PC-3 (cell line): ENCODE measurements around the gene PRDM13. TPM values are rescaled to one million over a fixed set of nuclear protein-coding genes. Genes with fewer than 3 reads are reported as not detected.

Experiments used
- ATAC-seq: fragments of 200-7000 bp; cut with Tn5 transposase; 2 replicates; pipeline ENCODE4 v1.9.1; 2020; ENCODE audit warnings: mild to moderate bottlenecking, moderate library complexity
- BruUV-seq: library from RNA; stranded (reverse); fragments of 400-500 nt; replicated peaks from 2 replicates; lab custom pipeline; 2021; lab: Mats Ljungman, UMichigan
- CTCF ChIA-PET: fragments of 300-600 bp; sonication (Branson Sonifier 250); formaldehyde crosslinking; loops from one replicate; lab custom pipeline; 2022; ENCODE audit warnings: antibody characterized with exemption; lab: Charles Lee
- POLR2A ChIA-PET: fragments of 300-600 bp; sonication (Branson Sonifier 250); formaldehyde crosslinking; loops from one replicate; lab custom pipeline; 2022; ENCODE audit warnings: antibody characterized with exemption; ENCODE audit not compliant: unreplicated experiment; lab: Charles Lee
- DNase-seq: peaks from one replicate; pipeline ENCODE4 v3.0.0-alpha.2; 2015
- H2AFZ ChIP-seq: fragments of 300-600 bp; sonication (generic); 2 replicates; pipeline ENCODE4 v1.6.0; 2016; ENCODE audit warnings: antibody characterized with exemption, low read length
- H3F3A ChIP-seq: fragments of 300-600 bp; sonication (generic); one replicate; pipeline ENCODE4 v1.6.0; 2017; ENCODE audit warnings: antibody characterized with exemption, low read length, control low read depth, mild to moderate bottlenecking; ENCODE audit not compliant: unreplicated experiment
- H3K27ac ChIP-seq: fragments of 300-600 bp; sonication (generic); 2 replicates; pipeline ENCODE4 v1.5.1; 2016; ENCODE audit warnings: mild to moderate bottlenecking, low read length
- H3K27me3 ChIP-seq: fragments of 300-600 bp; sonication (generic); 2 replicates; pipeline ENCODE4 v1.6.1; 2016; ENCODE audit warnings: low read length, mixed read lengths
- H3K36me3 ChIP-seq: fragments of 300-600 bp; sonication (generic); 2 replicates; pipeline ENCODE4 v1.6.1; 2016; ENCODE audit warnings: low read depth, mixed run types, low read length, mixed read lengths
- H3K4me1 ChIP-seq: fragments of 300-600 bp; sonication (generic); 2 replicates; pipeline ENCODE4 v1.5.1; 2016; ENCODE audit warnings: low read length; ENCODE audit not compliant: insufficient read depth
- H3K4me2 ChIP-seq: fragments of 300-600 bp; sonication (generic); 2 replicates; pipeline ENCODE4 v1.6.0; 2016; ENCODE audit warnings: low read length
- H3K4me3 ChIP-seq: fragments of 300-600 bp; sonication (generic); 2 replicates; pipeline ENCODE4 v1.5.1; 2016; ENCODE audit warnings: mild to moderate bottlenecking, low read length, mixed read lengths
- H3K79me2 ChIP-seq: fragments of 300-600 bp; sonication (generic); 2 replicates; pipeline ENCODE4 v1.6.1; 2017; ENCODE audit warnings: low read length, mixed read lengths
- H3K9ac ChIP-seq: fragments of 300-600 bp; sonication (generic); 2 replicates; pipeline ENCODE4 v1.6.0; 2016; ENCODE audit warnings: mild to moderate bottlenecking, low read length
- H3K9me2 ChIP-seq: fragments of 300-600 bp; sonication (generic); replicated peaks from 2 replicates; pipeline ENCODE4 v1.6.1; 2016; ENCODE audit warnings: mixed run types, low read length, mixed read lengths
- H3K9me3 ChIP-seq: fragments of 300-600 bp; sonication (generic); 2 replicates; pipeline ENCODE4 v1.6.1; 2016; ENCODE audit warnings: low read length, mixed read lengths
- H4K20me1 ChIP-seq: fragments of 300-600 bp; sonication (generic); 2 replicates; pipeline ENCODE4 v1.6.1; 2016; ENCODE audit warnings: low read length, mixed read lengths
- CTCF ChIP-seq: fragments of 300-600 bp; sonication (generic); conservative IDR thresholded peaks from 2 replicates; pipeline ENCODE4 v1.5.1; 2017; ENCODE audit warnings: antibody characterized with exemption, low read depth, mild to moderate bottlenecking, low read length
- EZH2 ChIP-seq: fragments of 300-600 bp; sonication (generic); IDR thresholded peaks from one replicate; pipeline ENCODE4 v1.6.1; 2017; ENCODE audit warnings: antibody characterized with exemption, mild to moderate bottlenecking, low read length; ENCODE audit not compliant: unreplicated experiment
- EZH2phosphoT487 ChIP-seq: fragments of 300-600 bp; sonication (generic); IDR thresholded peaks from 2 replicates; pipeline ENCODE4 v1.6.1; 2018; ENCODE audit warnings: mild to moderate bottlenecking, antibody characterized with exemption, low read length, borderline replicate concordance
- intact Hi-C: fragments of 100-400 bp; cut with micrococcal nuclease; formaldehyde crosslinking; loops from 2 replicates; pipeline ENCODE4 v1.9.0; 2023
- total RNA-seq: library from RNA; depleted of rRNA; stranded (reverse); fragments of >200 nt; gene quantifications from 2 replicates; pipeline ENCODE4 v1.2.3, GENCODE V29; 2014

The PRDM13 gene
- total RNA-seq, 1 experiment from 2014 or later, result not detected

GRCh38 chr6:99560668-99561067 is 46.0 kb upstream of the PRDM13 start:
- no peaks in the 10 kb centered on the region for H3F3A ChIP-seq
- no peak overlapping the region for H3K27ac ChIP-seq
- H3K36me3 ChIP-seq, result peaks cover 18% of the 10 kb centered on the region; the same call in 1 of the 2 replicates
- no peaks in the 10 kb centered on the region for H3K9me3 ChIP-seq
- H3K4me2 ChIP-seq, result no peak overlapping the region
- H3K79me2 ChIP-seq, result peaks cover 43% of the 10 kb centered on the region
- no peaks in the 10 kb centered on the region for H3K27me3 ChIP-seq
- TF ChIP-seq CTCF (no peak), EZH2 (no peak), EZH2phosphoT487 (no peak)
- DNase-seq (no peak), ATAC-seq (no peak)
- ChIA-PET CTCF (no interaction called here), POLR2A (interaction anchor here (0.7 kb wide), 1 partner anchor 15 kb away, joined by 3 read pairs; no protein-coding TSS in a partner anchor)
- peaks cover 8% of the 10 kb centered on the region; the same call in 1 of the 2 replicates for H3K4me1 ChIP-seq
- no peak overlapping the region for H2AFZ ChIP-seq
- no peaks in the 10 kb centered on the region for H3K9me2 ChIP-seq
- intact Hi-C loops, result loop anchor here (10.0 kb wide), 1 partner anchor 96 kb away; no protein-coding TSS in a partner anchor
- H4K20me1 ChIP-seq, result peaks cover 16% of the 10 kb centered on the region; the same call in 1 of the 2 replicates
- no TSS peak for BruUV-seq
- no peak overlapping the region for H3K4me3 ChIP-seq
- H3K9ac ChIP-seq, result no peak overlapping the region

GRCh38 chr6:99563056-99563723 is 43.4 kb upstream of the PRDM13 start:
- Histone ChIP-seq H3K27ac (no peak overlapping the region), H3K9me2 (no peaks in the 10 kb centered on the region), H3K36me3 (peaks cover 4% of the 10 kb centered on the region; the same call in 1 of the 2 replicates), H4K20me1 (peaks cover 37% of the 10 kb centered on the region), H3K4me3 (no peak overlapping the region), H2AFZ (no peak overlapping the region), H3K4me2 (no peak overlapping the region), H3K9me3 (no peaks in the 10 kb centered on the region), H3K9ac (no peak overlapping the region), H3K79me2 (peaks cover 68% of the 10 kb centered on the region), H3K27me3 (no peaks in the 10 kb centered on the region), H3F3A (no peaks in the 10 kb centered on the region), H3K4me1 (peaks cover 13% of the 10 kb centered on the region; the same call in 1 of the 2 replicates)
- intact Hi-C loops, result loop anchor here (10.0 kb wide), 1 partner anchor 98 kb away; no protein-coding TSS in a partner anchor
- ATAC-seq (no peak), DNase-seq (peak; percentile 28)
- no TSS peak for BruUV-seq
- TF ChIP-seq CTCF, result no peak
- no peak for TF ChIP-seq EZH2phosphoT487
- TF ChIP-seq EZH2, result no peak
- CTCF ChIA-PET, result no interaction called here
- POLR2A ChIA-PET, result no interaction called here
